K562 (cell line): Measurements from ENCODE around the gene PLOD1. TPM values are rescaled to one million over a fixed set of nuclear protein-coding genes. Genes with fewer than 3 reads are reported as not detected.

Experiments used
- ATAC-seq: fragments of 200-7000 bp; cut with Tn5 transposase; 3 replicates; pipeline ENCODE4 v1.9.1; 2020; ENCODE audit warnings: moderate library complexity
- BruUV-seq: library from RNA; stranded (reverse); fragments of 400-500 nt; replicated peaks from 2 replicates; lab custom pipeline; 2021; lab: Mats Ljungman, UMichigan
- CTCF ChIA-PET: fragments of 300-600 bp; formaldehyde crosslinking; extraction: SDS; loops from one replicate; lab custom pipeline; 2021; ENCODE audit warnings: low intra/inter-chr PET ratio; lab: Yijun Ruan, JAX
- POLR2A ChIA-PET: fragments of 300-600, 350-650 bp; sonication (Branson Sonifier 250); formaldehyde crosslinking; extraction: SDS; loops from one replicate; lab custom pipeline; 2021; ENCODE audit warnings: antibody characterized with exemption, inconsistent platforms; lab: Yijun Ruan, JAX
- DNase-seq, 4 experiments: peaks; one replicate each; pipeline versions ENCODE4 v3.0.0 to v3.0.0-alpha.2; 2011 to 2018; ENCODE audit warnings: low spot score in 3 of 4, mixed read lengths in 3 of 4; ENCODE audit errors: extremely low read depth in 1 of 4
- FAIRE-seq: peaks from 2 replicates; lab custom pipeline; 2011; peaks lifted over from hg19 to GRCh38; lab: Jason Lieb, UNC
- H2AFZ ChIP-seq: 2 replicates; pipeline ENCODE4 v1.6.0; 2011; ENCODE audit warnings: low read depth, low read length, control low read depth, inconsistent platforms
- H3K27ac ChIP-seq: fragments of 200-600 bp; 3 replicates; pipeline ENCODE4 v1.8.0; 2011; ENCODE audit warnings: low read depth, mild to moderate bottlenecking, control low read depth, inconsistent platforms, low read length, moderate library complexity, mixed read lengths; ENCODE audit errors: extremely low read depth
- H3K27me3 ChIP-seq, 2 experiments: fragments of 300-600 bp in 1 of 2; 2 replicates in 1 of 2; 3 replicates in 1 of 2; pipeline versions ENCODE4 v1.6.0 to v1.8.0; 2011; ENCODE audit warnings: inconsistent platforms in 2 of 2, low read length in 2 of 2, mild to moderate bottlenecking in 1 of 2, mixed read lengths in 1 of 2, moderate library complexity in 1 of 2; ENCODE audit not compliant: control insufficient read depth in 2 of 2, insufficient read depth in 2 of 2
- H3K36me3 ChIP-seq: fragments of 300-600 bp; 3 replicates; pipeline ENCODE4 v1.8.0; 2011; ENCODE audit warnings: mild to moderate bottlenecking, low read length, inconsistent platforms; ENCODE audit not compliant: control insufficient read depth, insufficient read depth
- H3K4me1 ChIP-seq, 2 experiments: fragments of 200-600 bp in 1 of 2; replicated peaks in 1 of 2; 2 replicates in 1 of 2; 3 replicates in 1 of 2; pipeline versions ENCODE4 v1.5.1 to v1.8.0; 2011; ENCODE audit warnings: inconsistent platforms in 2 of 2, low read length in 2 of 2, mild to moderate bottlenecking in 1 of 2, mixed read lengths in 1 of 2, moderate library complexity in 1 of 2; ENCODE audit not compliant: control insufficient read depth in 2 of 2, insufficient read depth in 2 of 2
- H3K4me2 ChIP-seq: 2 replicates; pipeline ENCODE4 v1.6.1; 2011; ENCODE audit warnings: low read length, control low read depth, inconsistent platforms, mixed read lengths; ENCODE audit not compliant: insufficient read depth
- H3K4me3 ChIP-seq: fragments of 200-600 bp; sonication (generic), shearing (Covaris generic); 2 replicates; pipeline ENCODE4 v1.5.1; 2016; ENCODE audit warnings: control low read depth, inconsistent platforms
- H3K79me2 ChIP-seq: fragments of 200-600 bp; 3 replicates; pipeline ENCODE4 v1.8.0; 2011; ENCODE audit warnings: low read length, inconsistent platforms; ENCODE audit not compliant: control insufficient read depth, insufficient read depth
- H3K9ac ChIP-seq, 2 experiments: 2 replicates each; pipeline versions ENCODE4 v1.6.0 to v1.6.1; 2011; ENCODE audit warnings: low read depth in 2 of 2, low read length in 2 of 2, control low read depth in 1 of 2, inconsistent platforms in 1 of 2, mild to moderate bottlenecking in 1 of 2, mixed read lengths in 1 of 2; ENCODE audit not compliant: insufficient read depth in 1 of 2
- H3K9me1 ChIP-seq: one replicate; pipeline ENCODE4 v1.6.0; 2011; ENCODE audit warnings: inconsistent platforms, mild to moderate bottlenecking, low read length, moderate library complexity; ENCODE audit not compliant: control insufficient read depth, insufficient read depth
- H3K9me3 ChIP-seq: replicated peaks from 2 replicates; pipeline ENCODE4 v1.5.1; 2011; ENCODE audit warnings: low read depth, low read length, inconsistent platforms; ENCODE audit not compliant: control insufficient read depth, insufficient read depth
- H4K20me1 ChIP-seq: replicated peaks from 2 replicates; pipeline ENCODE4 v1.6.1; 2011; ENCODE audit warnings: low read length, inconsistent platforms, mixed read lengths; ENCODE audit not compliant: control insufficient read depth, insufficient read depth
- BCL6 ChIP-seq: fragments of 250-450 bp; sonication (Bioruptor Pico); IDR thresholded peaks from 2 replicates; pipeline ENCODE4 v1.4.0; 2020
- CAMTA2 ChIP-seq: fragments of 250-450 bp; sonication (Bioruptor Pico); conservative IDR thresholded peaks from 2 replicates; pipeline ENCODE4 v1.5.1; 2022
- CBX5 ChIP-seq: IDR thresholded peaks from 2 replicates; pipeline ENCODE4 v1.6.1; 2014; ENCODE audit warnings: low read depth, borderline replicate concordance
- GATAD2B ChIP-seq: fragments of 450-650 bp; IDR thresholded peaks from 2 replicates; pipeline ENCODE4 v1.6.1; 2017; ENCODE audit warnings: mild to moderate bottlenecking, borderline replicate concordance
- NFE2L1 ChIP-seq: fragments of 450-650 bp; IDR thresholded peaks from 2 replicates; pipeline ENCODE4 v1.6.1; 2016; ENCODE audit warnings: missing genetic modification characterization, low read depth, mild to moderate bottlenecking, missing compliant biosample characterization, moderate library complexity, borderline replicate concordance
- RB1 ChIP-seq: fragments of 450-650 bp; IDR thresholded peaks from 2 replicates; pipeline ENCODE4 v1.6.1; 2017; ENCODE audit warnings: low read depth, mild to moderate bottlenecking
- XRCC3 ChIP-seq: fragments of 450-650 bp; IDR thresholded peaks from 2 replicates; pipeline ENCODE4 v1.6.1; 2017; ENCODE audit warnings: mild to moderate bottlenecking, moderate library complexity
- ZNF639 ChIP-seq, 2 experiments: fragments of 200-800 bp in 1 of 2; sonication (Bioruptor generic) in 1 of 2; sonication (generic) in 1 of 2; formaldehyde crosslinking in 1 of 2; IDR thresholded peaks in 1 of 2; conservative IDR thresholded peaks in 1 of 2; 2 replicates each; pipeline versions ENCODE4 v1.5.0 to v1.6.1; 2016 to 2020; ENCODE audit warnings: missing compliant biosample characterization in 1 of 2, missing genetic modification characterization in 1 of 2, missing genetic modification reagents in 1 of 2
- ZNF830 ChIP-seq: fragments of 250-450 bp; sonication (Bioruptor Pico); IDR thresholded peaks from 2 replicates; pipeline ENCODE4 v1.5.0; 2021; ENCODE audit warnings: mild to moderate bottlenecking
- WGBS: fragments of 100-300 bp; shearing (Covaris generic); methylation state at CpG from one replicate; pipeline ENCODE4 v1.1.6; 2016; ENCODE audit warnings: low coverage, mixed read lengths; ENCODE audit not compliant: insufficient coverage; ENCODE audit errors: missing lambda C conversion rate; 5-methylcytosine and 5-hydroxymethylcytosine counted together
- in situ Hi-C: fragments of 300-500 bp; cut with MboI; formaldehyde crosslinking; loops from 4 replicates; pipeline ENCODE4 v1.15.0; 2018; ENCODE audit warnings: inconsistent platforms, mixed read lengths
- intact Hi-C: fragments of 100-400 bp; cut with micrococcal nuclease; formaldehyde crosslinking; loops from 2 replicates; pipeline ENCODE4 v1.14.2; 2022
- polyA plus RNA-seq, 8 experiments: library from polyadenylated mRNA; depleted of rRNA in 4 of 8; stranded (reverse) in 5 of 8; unstranded in 3 of 8; fragments of >200 nt; fragmentation: Nextera tagmentation in 2 of 8; fragmentation: Illumina TruSeq in 1 of 8; extraction: Ambion mirVana in 2 of 8; extraction: Trizol in 1 of 8; gene quantifications; 2 replicates each; pipeline versions ENCODE4 v1.2.1 to v1.2.3, GENCODE V29; 2011 to 2014; ENCODE audit warnings: inconsistent platforms in 1 of 8, missing spikeins in 1 of 8
- total RNA-seq, 7 experiments: library from RNA; depleted of rRNA in 6 of 7; stranded (reverse); fragments of >200 nt in 6 of 7; fragmentation: Illumina TruSeq in 2 of 7; extraction: Trizol in 2 of 7; gene quantifications; 2 replicates each; pipeline versions ENCODE4 v1.2.1 to v1.2.3, GENCODE V29; 2011 to 2021; ENCODE audit warnings: low replicate concordance in 1 of 7
- TF ChIP-seq, protein P1 (sequence below): fragments of 250-450 bp; sonication (Bioruptor Pico); IDR thresholded peaks from 2 replicates; pipeline ENCODE4 v1.8.0; 2021; ENCODE audit warnings: moderate library complexity, mild to moderate bottlenecking, inconsistent platforms

PLOD1 gene
- total and polyA plus RNA-seq, 9 of the 15 experiments (the other 6 are each of a cell fraction or from before 2014, with no cell fraction given): 16.6 to 90.8 (median 52.7) TPM

DNA sequence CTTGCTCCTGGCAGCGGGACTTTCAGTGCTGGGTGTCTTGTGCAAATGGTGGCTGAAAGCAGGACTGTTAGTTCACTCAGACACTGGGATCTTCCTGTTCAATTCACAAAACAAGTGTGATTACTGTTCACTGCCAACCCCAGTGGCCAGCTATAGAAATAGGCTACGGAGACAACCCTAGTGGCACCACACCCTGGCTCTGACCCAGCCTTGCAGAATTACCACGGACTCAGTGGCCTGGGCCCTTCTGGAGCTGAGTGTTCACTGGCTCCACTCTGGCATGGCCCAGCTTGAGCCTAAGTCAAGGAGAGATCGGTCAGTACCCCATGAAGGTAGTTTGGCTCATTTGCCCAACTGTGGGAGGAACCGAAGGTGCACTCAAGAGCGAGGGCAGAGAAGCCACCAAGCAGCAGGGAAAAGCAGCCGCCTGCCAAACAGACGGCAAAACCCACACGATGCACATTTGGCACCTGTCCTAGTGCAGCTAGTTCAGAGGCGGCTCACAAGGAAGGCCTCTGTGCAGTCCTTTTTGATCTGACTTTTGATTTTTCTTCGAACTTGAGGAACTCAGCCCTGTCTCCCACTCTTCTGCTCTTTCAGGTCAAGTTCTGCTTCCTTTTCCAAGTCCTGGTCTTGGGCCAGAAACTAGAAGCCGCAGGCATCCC, 14.1 kb upstream of the PLOD1 start:
- H2AFZ ChIP-seq: no peak overlapping the region
- DNase-seq (no peak), FAIRE-seq (no peak), ATAC-seq (no peak)
- 85% methylated on average over 12 of the region's 12 CpGs for WGBS
- H3K9ac ChIP-seq: 0 out of 4 replicates have a peak overlapping the region, but pooled peaks of 1 of the 2 experiments have one; percentile 65
- ChIA-PET POLR2A (interaction anchor here (0.6 to 8.0 kb wide), 3 partner anchors 11 to 123 kb away, joined by 3 to 236 read pairs (median 3); partner anchors contain the start of gene PLOD1), CTCF (no interaction called here)
- TF ChIP-seq, protein P1, sequence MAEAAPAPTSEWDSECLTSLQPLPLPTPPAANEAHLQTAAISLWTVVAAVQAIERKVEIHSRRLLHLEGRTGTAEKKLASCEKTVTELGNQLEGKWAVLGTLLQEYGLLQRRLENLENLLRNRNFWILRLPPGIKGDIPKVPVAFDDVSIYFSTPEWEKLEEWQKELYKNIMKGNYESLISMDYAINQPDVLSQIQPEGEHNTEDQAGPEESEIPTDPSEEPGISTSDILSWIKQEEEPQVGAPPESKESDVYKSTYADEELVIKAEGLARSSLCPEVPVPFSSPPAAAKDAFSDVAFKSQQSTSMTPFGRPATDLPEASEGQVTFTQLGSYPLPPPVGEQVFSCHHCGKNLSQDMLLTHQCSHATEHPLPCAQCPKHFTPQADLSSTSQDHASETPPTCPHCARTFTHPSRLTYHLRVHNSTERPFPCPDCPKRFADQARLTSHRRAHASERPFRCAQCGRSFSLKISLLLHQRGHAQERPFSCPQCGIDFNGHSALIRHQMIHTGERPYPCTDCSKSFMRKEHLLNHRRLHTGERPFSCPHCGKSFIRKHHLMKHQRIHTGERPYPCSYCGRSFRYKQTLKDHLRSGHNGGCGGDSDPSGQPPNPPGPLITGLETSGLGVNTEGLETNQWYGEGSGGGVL: no peak
- TF ChIP-seq ZNF639 (CRISPR knock-in tag; conservative IDR thresholded peaks at IDR 0.05 in 1 of 2, IDR thresholded peaks at IDR 0.05 in 1 of 2): no peak
- TF ChIP-seq RB1: no peak
- no peak for TF ChIP-seq ZNF830 (CRISPR knock-in tag)
- TF ChIP-seq BCL6: no peak
- TF ChIP-seq CBX5: no peak
- no peak for TF ChIP-seq GATAD2B
- no peak for TF ChIP-seq NFE2L1 (tag)
- TF ChIP-seq XRCC3: no peak
- no peak for TF ChIP-seq CAMTA2 (CRISPR knock-in tag)
- H3K27me3 ChIP-seq: no peaks in the 10 kb centered on the region
- H3K9me3 ChIP-seq: no peaks in the 10 kb centered on the region
- H3K4me1 ChIP-seq: peaks cover 12 to 40% of the 10 kb centered on the region in 2 experiments; a peak in 4 of 5 replicates
- H3K9me1 ChIP-seq: no peaks in the 10 kb centered on the region
- in situ Hi-C loops (no loop called here), intact Hi-C loops (no loop called here)
- no peak overlapping the region for H3K27ac ChIP-seq
- H3K4me2 ChIP-seq: no peak overlapping the region
- peaks cover 67% of the 10 kb centered on the region for H3K36me3 ChIP-seq
- BruUV-seq: no TSS peak
- peaks cover 45% of the 10 kb centered on the region for H3K79me2 ChIP-seq
- H3K4me3 ChIP-seq: no peak overlapping the region
- H4K20me1 ChIP-seq: peaks cover 22% of the 10 kb centered on the region
